VCaP (cell line): ENCODE results near the gene PAPSS2.

Experiments used
- H3K27ac ChIP-seq: fragments of 450-650 bp; 2 replicates; pipeline ENCODE4 v1.5.1; 2017
- CTCF ChIP-seq: fragments of 450-650 bp; conservative IDR thresholded peaks from 2 replicates; pipeline ENCODE4 v1.5.1; 2017; ENCODE audit warnings: mild to moderate bottlenecking, moderate library complexity

The PAPSS2 gene

GRCh38 chr10:87674943-87675342, 15.3 kb downstream of the PAPSS2 start:
- no peak for TF ChIP-seq CTCF
- H3K27ac ChIP-seq: no peak overlapping the region

- no peak overlapping the region for H3K27ac ChIP-seq
- TF ChIP-seq CTCF: no peak
These were observed 16.0 kb downstream of the PAPSS2 start for GRCh38 chr10:87675396-87676376.

- no peak overlapping the region for H3K27ac ChIP-seq
- no peak for TF ChIP-seq CTCF
These were observed 17.9 kb downstream of the PAPSS2 start for GRCh38 chr10:87677595-87677994.

- no peak for TF ChIP-seq CTCF
- no peak overlapping the region for H3K27ac ChIP-seq
These were observed 18.6 kb downstream of the PAPSS2 start for GRCh38 chr10:87678302-87678701.

GRCh38 chr10:87683356-87683755, 23.7 kb downstream of the PAPSS2 start:
- no peak for TF ChIP-seq CTCF
- no peak overlapping the region for H3K27ac ChIP-seq

- TF ChIP-seq CTCF: no peak
- no peak overlapping the region for H3K27ac ChIP-seq
These were observed 24.4 kb downstream of the PAPSS2 start for GRCh38 chr10:87684001-87684638.

- no peak overlapping the region for H3K27ac ChIP-seq
- no peak for TF ChIP-seq CTCF
These were observed 26.3 kb downstream of the PAPSS2 start for GRCh38 chr10:87685832-87686574.
